ENCODE results near the gene RPL36AL.

Gene RPL36AL

GRCh38 chr14:49579841-49580240 lies 40.6 kb downstream of the RPL36AL start:
- DNase-seq, result no peak

- no peak for DNase-seq
Measured at GRCh38 chr14:49578141-49578540, 42.3 kb downstream of the RPL36AL start.

GRCh38 chr14:49574038-49574437 lies 46.4 kb downstream of the RPL36AL start:
- no peak for DNase-seq

GRCh38 chr14:49569281-49569680 lies 51.1 kb downstream of the RPL36AL start:
- no peak for DNase-seq

Data from NCI-H2029 treated with DMSO at 0.1 percent for 48 hours (cell line).